ENCODE results near the gene ATP1A2. TPM values are rescaled to one million over a fixed set of nuclear protein-coding genes. Genes with fewer than 3 reads are reported as not detected.

The ATP1A2 gene
- total and polyA plus RNA-seq, 2 of the 8 experiments (the other 6 are each of a cell fraction or from before 2014, with no cell fraction given): 39.7 to 40.8 TPM

DNA sequence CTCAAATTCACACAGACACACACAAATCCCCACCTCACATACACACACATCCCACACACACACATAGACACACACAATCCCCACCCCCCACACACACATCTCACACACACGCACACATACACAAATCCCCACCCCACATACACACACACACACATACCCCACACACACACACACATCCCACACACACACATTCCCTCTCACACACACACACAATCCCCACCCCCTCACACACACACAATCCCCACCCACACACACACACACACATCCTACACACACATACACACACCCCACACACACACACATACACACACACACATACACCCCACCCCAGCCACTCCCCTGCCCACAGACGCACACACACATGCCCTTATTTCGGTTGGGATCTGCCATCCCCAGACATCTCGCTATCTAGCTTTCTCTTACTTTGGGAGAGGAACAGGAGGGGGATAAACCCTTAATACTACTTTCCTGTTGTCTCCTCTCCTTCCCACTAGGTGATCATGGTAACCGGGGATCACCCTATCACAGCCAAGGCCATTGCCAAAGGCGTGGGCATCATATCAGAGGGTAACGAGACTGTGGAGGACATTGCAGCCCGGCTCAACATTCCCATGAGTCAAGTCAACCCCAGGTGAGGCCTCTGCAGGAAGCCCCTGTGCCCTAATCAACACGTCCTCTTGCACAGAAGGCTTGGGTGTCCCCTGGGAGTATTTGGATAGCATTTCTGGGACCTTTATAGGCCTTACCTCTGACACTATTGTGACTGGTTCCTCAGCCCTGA is 18.6 kb downstream of the ATP1A2 start (continued):
- TF ChIP-seq SIX5 (IDR thresholded peaks at IDR 0.05; ENCODE audit: low read depth, low read length) (no peak), HDAC2 (IDR thresholded peaks at IDR 0.05; ENCODE audit: borderline replicate concordance in 1 of 2, low read depth in 2 of 2, low read length in 2 of 2) (no peak), ASH2L (IDR thresholded peaks at IDR 0.05; ENCODE audit: low read length) (no peak), EZH2 (IDR thresholded peaks at IDR 0.05; ENCODE audit: low read depth, low read length, severe bottlenecking) (no peak), POU5F1 (IDR thresholded peaks at IDR 0.05; ENCODE audit: low read depth, low read length) (no peak)
- TF ChIP-seq, protein P1, sequence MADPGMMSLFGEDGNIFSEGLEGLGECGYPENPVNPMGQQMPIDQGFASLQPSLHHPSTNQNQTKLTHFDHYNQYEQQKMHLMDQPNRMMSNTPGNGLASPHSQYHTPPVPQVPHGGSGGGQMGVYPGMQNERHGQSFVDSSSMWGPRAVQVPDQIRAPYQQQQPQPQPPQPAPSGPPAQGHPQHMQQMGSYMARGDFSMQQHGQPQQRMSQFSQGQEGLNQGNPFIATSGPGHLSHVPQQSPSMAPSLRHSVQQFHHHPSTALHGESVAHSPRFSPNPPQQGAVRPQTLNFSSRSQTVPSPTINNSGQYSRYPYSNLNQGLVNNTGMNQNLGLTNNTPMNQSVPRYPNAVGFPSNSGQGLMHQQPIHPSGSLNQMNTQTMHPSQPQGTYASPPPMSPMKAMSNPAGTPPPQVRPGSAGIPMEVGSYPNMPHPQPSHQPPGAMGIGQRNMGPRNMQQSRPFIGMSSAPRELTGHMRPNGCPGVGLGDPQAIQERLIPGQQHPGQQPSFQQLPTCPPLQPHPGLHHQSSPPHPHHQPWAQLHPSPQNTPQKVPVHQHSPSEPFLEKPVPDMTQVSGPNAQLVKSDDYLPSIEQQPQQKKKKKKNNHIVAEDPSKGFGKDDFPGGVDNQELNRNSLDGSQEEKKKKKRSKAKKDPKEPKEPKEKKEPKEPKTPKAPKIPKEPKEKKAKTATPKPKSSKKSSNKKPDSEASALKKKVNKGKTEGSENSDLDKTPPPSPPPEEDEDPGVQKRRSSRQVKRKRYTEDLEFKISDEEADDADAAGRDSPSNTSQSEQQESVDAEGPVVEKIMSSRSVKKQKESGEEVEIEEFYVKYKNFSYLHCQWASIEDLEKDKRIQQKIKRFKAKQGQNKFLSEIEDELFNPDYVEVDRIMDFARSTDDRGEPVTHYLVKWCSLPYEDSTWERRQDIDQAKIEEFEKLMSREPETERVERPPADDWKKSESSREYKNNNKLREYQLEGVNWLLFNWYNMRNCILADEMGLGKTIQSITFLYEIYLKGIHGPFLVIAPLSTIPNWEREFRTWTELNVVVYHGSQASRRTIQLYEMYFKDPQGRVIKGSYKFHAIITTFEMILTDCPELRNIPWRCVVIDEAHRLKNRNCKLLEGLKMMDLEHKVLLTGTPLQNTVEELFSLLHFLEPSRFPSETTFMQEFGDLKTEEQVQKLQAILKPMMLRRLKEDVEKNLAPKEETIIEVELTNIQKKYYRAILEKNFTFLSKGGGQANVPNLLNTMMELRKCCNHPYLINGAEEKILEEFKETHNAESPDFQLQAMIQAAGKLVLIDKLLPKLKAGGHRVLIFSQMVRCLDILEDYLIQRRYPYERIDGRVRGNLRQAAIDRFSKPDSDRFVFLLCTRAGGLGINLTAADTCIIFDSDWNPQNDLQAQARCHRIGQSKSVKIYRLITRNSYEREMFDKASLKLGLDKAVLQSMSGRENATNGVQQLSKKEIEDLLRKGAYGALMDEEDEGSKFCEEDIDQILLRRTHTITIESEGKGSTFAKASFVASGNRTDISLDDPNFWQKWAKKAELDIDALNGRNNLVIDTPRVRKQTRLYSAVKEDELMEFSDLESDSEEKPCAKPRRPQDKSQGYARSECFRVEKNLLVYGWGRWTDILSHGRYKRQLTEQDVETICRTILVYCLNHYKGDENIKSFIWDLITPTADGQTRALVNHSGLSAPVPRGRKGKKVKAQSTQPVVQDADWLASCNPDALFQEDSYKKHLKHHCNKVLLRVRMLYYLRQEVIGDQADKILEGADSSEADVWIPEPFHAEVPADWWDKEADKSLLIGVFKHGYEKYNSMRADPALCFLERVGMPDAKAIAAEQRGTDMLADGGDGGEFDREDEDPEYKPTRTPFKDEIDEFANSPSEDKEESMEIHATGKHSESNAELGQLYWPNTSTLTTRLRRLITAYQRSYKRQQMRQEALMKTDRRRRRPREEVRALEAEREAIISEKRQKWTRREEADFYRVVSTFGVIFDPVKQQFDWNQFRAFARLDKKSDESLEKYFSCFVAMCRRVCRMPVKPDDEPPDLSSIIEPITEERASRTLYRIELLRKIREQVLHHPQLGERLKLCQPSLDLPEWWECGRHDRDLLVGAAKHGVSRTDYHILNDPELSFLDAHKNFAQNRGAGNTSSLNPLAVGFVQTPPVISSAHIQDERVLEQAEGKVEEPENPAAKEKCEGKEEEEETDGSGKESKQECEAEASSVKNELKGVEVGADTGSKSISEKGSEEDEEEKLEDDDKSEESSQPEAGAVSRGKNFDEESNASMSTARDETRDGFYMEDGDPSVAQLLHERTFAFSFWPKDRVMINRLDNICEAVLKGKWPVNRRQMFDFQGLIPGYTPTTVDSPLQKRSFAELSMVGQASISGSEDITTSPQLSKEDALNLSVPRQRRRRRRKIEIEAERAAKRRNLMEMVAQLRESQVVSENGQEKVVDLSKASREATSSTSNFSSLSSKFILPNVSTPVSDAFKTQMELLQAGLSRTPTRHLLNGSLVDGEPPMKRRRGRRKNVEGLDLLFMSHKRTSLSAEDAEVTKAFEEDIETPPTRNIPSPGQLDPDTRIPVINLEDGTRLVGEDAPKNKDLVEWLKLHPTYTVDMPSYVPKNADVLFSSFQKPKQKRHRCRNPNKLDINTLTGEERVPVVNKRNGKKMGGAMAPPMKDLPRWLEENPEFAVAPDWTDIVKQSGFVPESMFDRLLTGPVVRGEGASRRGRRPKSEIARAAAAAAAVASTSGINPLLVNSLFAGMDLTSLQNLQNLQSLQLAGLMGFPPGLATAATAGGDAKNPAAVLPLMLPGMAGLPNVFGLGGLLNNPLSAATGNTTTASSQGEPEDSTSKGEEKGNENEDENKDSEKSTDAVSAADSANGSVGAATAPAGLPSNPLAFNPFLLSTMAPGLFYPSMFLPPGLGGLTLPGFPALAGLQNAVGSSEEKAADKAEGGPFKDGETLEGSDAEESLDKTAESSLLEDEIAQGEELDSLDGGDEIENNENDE (IDR thresholded peaks at IDR 0.05; ENCODE audit: insufficient replicate concordance, low read length): no peak
